SH-SY5Y (cell line): Measurements from ENCODE around the gene AFM.

Source experiments
- GATA2 ChIP-seq: IDR thresholded peaks from 2 replicates; pipeline ENCODE4 v1.6.1; 2011; ENCODE audit warnings: mild to moderate bottlenecking, low read depth, low read length
- GATA3 ChIP-seq: IDR thresholded peaks from 2 replicates; pipeline ENCODE4 v1.6.1; 2011; ENCODE audit warnings: low read depth, mild to moderate bottlenecking, low read length, moderate library complexity

DNA sequence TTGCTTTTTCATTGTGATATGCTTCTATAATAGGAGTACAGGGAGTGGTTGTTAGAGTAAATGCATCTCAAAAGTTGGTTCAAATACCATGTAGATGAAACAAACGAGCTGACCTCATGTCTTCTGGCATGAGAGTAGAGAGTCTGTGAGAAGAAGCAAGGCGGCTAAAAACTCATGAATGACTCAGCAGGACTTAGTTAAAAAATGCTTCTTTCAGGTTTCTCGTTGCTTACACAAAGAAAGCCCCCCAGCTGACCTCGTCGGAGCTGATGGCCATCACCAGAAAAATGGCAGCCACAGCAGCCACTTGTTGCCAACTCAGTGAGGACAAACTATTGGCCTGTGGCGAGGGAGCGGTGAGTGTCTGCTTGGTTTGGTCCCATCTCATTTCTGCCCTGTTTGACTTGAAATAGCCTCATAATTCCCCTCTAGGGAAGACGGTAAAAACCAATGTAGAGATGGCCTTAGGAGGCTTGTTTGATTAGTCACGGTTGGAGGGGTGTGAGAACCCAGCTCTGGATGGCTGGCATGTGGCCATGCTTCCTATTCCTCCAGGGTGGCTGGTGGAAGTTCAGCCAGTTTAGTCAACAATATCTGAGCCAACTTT, 31.0 kb upstream of the AFM start:
- TF ChIP-seq GATA2 (no peak), GATA3 (no peak)
